ENCODE results near the gene VASH1. TPM values are rescaled to one million over a fixed set of nuclear protein-coding genes. Genes with fewer than 3 reads are reported as not detected.

The VASH1 gene
- total RNA-seq, 1 donor from 2014 or later: 13.6 TPM

- Histone ChIP-seq H3K4me1 (ENCODE audit: insufficient read depth, low read length) (peaks cover 19% of the 10 kb centered on the region), H4K20me1 (ENCODE audit: insufficient read depth, low read length) (peaks cover 6% of the 10 kb centered on the region), H2AFZ (ENCODE audit: low read depth, low read length) (peak overlapping the region; percentile 90)
Observed at GRCh38 chr14:76812093-76812421, 50.8 kb downstream of the VASH1 start.

GRCh38 chr14:76812422-76813383, 51.4 kb downstream of the VASH1 start, which contains the start of gene ANGEL1:
Gene ANGEL1, minus strand, starts transcription at chr14:76812882. Its CDS starts 55 bp downstream, at chr14:76812827.
- Mint-ChIP-seq H3K4me1 (ENCODE audit: low read depth, unreplicated experiment) (peaks cover 12% of the 10 kb centered on the region), H3K27ac (ENCODE audit: unreplicated experiment) (peak within 1 kb of the TSS; percentile 92), H3K9me3 (ENCODE audit: unreplicated experiment) (no peaks in the 10 kb centered on the region), H3K36me3 (ENCODE audit: low read depth, unreplicated experiment) (peaks cover 7% of the 10 kb centered on the region), H3K27me3 (ENCODE audit: low read depth, unreplicated experiment) (no peaks in the 10 kb centered on the region), H3K4me3 (ENCODE audit: unreplicated experiment) (peak within 1 kb of the TSS; percentile 88)
- H3K4me3 ChIP-seq (ENCODE audit: insufficient read depth, low read depth, low read length): peak within 1 kb of the TSS; percentile 79
- peaks cover 6% of the 10 kb centered on the region for H4K20me1 ChIP-seq (ENCODE audit: insufficient read depth, low read length)
- H3K9me3 ChIP-seq (ENCODE audit: insufficient read depth, low read depth, low read length): no peaks in the 10 kb centered on the region
- peaks cover 9% of the 10 kb centered on the region for H3K79me2 ChIP-seq (ENCODE audit: insufficient read depth, low read length)
- peaks cover 19% of the 10 kb centered on the region for H3K4me1 ChIP-seq (ENCODE audit: insufficient read depth, low read length)
- DNase-seq (ENCODE audit: low read depth) (peak; percentile 82), FAIRE-seq (no peak)
- H3K27ac ChIP-seq (ENCODE audit: low read depth, low read length): peak within 1 kb of the TSS; percentile 10
- TF ChIP-seq EZH2 (IDR thresholded peaks at IDR 0.05; ENCODE audit: insufficient read depth, low read length): no peak
- no peak for TF ChIP-seq CTCF (IDR thresholded peaks at IDR 0.05; ENCODE audit: insufficient read depth, low read depth, low read length)
- H3K36me3 ChIP-seq (ENCODE audit: insufficient read depth, low read length): no peaks in the 10 kb centered on the region
- H3K9ac ChIP-seq (ENCODE audit: low read length): peak within 1 kb of the TSS; percentile 86
- peak within 1 kb of the TSS; percentile 98 for H3K4me2 ChIP-seq (ENCODE audit: low read length)
- H2AFZ ChIP-seq (ENCODE audit: low read depth, low read length): peak within 1 kb of the TSS; percentile 90
- peaks cover 12% of the 10 kb centered on the region for H3K27me3 ChIP-seq (ENCODE audit: insufficient read depth, low read length)

More at GRCh38 chr14:76812093-76812421, 50.8 kb downstream of the VASH1 start:
- no peak for TF ChIP-seq CTCF (IDR thresholded peaks at IDR 0.05; ENCODE audit: insufficient read depth, low read depth, low read length)
- no peak for TF ChIP-seq EZH2 (IDR thresholded peaks at IDR 0.05; ENCODE audit: insufficient read depth, low read length)
- peaks cover 9% of the 10 kb centered on the region for H3K79me2 ChIP-seq (ENCODE audit: insufficient read depth, low read length)
- Mint-ChIP-seq H3K36me3 (ENCODE audit: low read depth, unreplicated experiment) (peaks cover 13% of the 10 kb centered on the region), H3K9me3 (ENCODE audit: unreplicated experiment) (no peaks in the 10 kb centered on the region), H3K27me3 (ENCODE audit: low read depth, unreplicated experiment) (no peaks in the 10 kb centered on the region), H3K27ac (ENCODE audit: unreplicated experiment) (peak overlapping the region; percentile 92), H3K4me3 (ENCODE audit: unreplicated experiment) (peak overlapping the region; percentile 88), H3K4me1 (ENCODE audit: low read depth, unreplicated experiment) (peaks cover 12% of the 10 kb centered on the region)
- H3K27ac ChIP-seq (ENCODE audit: low read depth, low read length): peak overlapping the region; percentile 10
- no peak for FAIRE-seq
- H3K9ac ChIP-seq (ENCODE audit: low read length): peak overlapping the region; percentile 86
- peak overlapping the region; percentile 79 for H3K4me3 ChIP-seq (ENCODE audit: insufficient read depth, low read depth, low read length)
- H3K36me3 ChIP-seq (ENCODE audit: insufficient read depth, low read length): no peaks in the 10 kb centered on the region
- no peak for DNase-seq (ENCODE audit: low read depth)
- peak overlapping the region; percentile 98 for H3K4me2 ChIP-seq (ENCODE audit: low read length)
- peaks cover 7% of the 10 kb centered on the region for H3K27me3 ChIP-seq (ENCODE audit: insufficient read depth, low read length)
- H3K9me3 ChIP-seq (ENCODE audit: insufficient read depth, low read depth, low read length): no peaks in the 10 kb centered on the region
